Epidermal melanocyte (primary cell): ENCODE measurements around the gene TEDC1.
"Not testable (repeated sequence)": the region's sequence is repeated elsewhere in the genome, so short reads cannot be mapped to it uniquely, and the experiment has no call there.

ENCODE experiments used
- DNase-seq: peaks from one replicate; pipeline ENCODE4 v3.0.0; 2011; ENCODE audit warnings: low spot score; ENCODE audit not compliant: insufficient read length

The TEDC1 gene

DNA sequence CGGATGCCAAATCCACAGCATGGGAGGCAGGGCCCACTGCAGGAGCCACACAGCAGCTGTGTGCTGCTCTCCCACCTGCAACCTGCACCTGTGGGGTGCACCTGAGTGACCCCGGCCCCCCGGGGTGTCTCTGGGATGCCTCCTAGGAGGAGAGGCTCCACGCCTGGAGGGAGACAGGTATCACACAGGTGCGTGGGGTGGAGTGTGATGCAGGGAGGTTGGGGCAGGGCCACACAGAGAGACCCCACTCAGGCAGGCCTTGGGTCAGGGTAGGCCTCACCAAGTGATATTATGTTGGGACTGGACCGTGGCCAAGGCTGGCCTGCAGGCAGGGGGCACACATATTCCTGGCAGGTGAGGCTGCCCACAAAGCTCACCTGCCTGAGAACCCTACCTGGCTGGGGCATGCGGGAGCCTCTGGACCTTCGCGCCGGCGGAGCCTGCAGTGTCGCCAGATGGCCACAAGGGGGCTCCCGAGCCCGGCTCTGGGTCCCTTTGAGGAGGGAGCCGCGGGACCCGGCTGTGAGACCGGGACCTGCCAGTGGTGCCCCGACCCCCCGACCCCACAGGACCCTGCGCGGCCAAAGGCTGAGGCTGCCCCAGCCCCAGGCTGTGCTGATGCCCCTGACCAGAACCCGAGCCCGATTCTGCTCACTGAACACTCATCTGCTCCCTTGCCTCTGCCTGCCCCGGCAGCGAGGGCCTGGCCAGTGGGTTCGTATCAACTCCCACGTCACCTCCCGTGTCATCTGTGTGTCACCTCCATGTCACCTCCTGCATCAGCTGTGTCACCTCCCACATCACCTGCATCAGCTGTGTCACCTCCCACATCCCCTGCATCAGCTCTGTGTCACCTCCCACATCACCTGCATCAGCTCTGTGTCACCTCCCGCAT is 46.8 kb downstream of the TEDC1 start:
- peak; percentile 60 for DNase-seq

DNA sequence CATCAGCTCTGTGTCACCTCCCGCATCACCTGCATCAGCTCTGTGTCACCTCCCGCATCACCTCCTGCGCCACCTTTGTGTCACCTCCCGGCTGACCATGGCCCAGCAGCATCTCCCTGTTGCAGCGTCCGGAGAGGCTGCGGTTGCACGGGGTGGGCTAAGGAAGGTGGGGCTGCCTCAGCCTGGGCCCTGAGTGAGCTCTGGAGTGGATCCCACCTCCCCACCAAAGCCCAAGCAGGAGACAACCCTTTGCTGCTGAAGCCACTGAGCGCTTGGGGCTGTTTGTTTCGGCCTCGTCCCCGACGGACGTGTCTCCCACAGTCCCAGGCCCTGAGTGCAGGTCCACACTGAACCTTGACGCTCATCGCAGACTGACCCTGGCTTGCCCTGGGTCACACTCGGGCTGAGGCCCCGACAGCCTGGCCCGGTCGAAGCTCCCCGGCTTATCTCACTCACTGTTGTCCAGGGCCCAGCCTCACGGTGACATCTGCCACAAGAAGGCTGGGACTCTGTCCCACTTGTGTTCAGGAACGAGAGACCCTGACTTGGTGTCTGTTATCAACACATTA is 47.5 kb downstream of the TEDC1 start:
- DNase-seq: no peak

GRCh38 chr14:105540811-105541210 is 49.8 kb downstream of the TEDC1 start:
- no peak for DNase-seq

- DNase-seq: no peak
Measured at GRCh38 chr14:105541218-105541875, 50.3 kb downstream of the TEDC1 start.

DNA sequence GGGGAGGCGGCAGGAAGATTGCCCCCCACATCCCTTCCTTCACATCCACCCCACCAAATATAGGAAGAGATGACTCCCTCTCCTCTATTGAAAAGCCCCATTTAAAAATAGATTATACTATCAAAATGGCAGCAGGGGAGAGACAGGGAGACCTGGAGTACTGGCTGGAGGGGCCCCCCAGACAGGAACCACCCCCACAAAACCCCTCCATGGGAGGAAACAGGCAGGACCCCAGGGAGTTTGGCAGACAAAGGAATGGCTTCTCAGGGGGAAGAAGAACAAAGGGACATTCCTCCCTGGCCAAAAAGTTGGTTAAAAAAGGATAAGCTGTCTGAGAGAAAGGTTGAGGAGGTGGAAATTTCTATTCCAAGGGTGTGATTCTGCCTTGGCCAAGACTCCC is 54.6 kb downstream of the TEDC1 start:
- DNase-seq: not testable (repeated sequence)

DNA sequence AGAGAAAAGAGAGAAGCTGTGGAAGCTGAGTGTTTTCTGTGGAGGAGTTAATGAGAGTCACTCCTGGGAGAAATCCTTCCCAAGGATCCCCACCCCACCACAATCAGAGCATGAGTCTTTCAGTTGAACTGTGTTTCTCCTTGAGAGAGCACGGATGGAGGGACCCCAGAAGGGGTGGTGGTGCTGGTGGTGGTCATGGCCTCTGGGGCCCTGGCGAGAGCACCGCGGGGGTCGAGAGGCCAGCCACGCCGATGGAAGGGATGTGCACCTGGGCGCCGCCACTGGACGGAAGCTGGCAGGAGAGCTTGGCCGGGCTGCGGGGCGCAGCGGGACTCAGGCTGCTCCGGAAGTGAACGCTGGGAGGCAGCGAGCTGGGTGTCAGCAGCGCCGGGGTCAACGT is 55.4 kb downstream of the TEDC1 start:
- not testable (repeated sequence) for DNase-seq

- not testable (repeated sequence) for DNase-seq
Measured at GRCh38 chr14:105547072-105547471, 56.0 kb downstream of the TEDC1 start.

DNA sequence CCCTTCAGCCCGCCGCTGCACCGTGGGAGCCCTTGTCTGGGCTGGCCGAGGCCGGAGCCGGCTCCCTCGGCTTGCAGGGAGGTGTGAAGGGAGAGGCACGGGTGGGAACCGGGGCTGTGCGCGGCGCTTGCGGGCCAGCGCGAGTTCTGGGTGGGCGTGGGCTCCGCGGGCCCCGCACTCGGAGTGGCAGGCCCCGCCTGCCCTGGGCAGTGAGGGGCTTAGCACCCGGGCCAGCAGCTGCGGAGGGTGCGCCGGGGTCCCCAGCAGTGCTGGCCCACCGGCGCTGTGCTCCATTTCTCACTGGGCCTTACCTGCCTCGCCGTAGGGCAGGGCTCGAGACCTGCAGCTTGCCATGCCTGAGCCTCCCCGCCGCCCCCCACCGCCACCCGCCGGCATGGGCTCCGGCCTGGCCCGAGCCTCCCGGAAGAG is 56.7 kb downstream of the TEDC1 start:
- DNase-seq: no peak
